ENCODE measurements around the gene PLP1.
"Not testable (repeated sequence)": the region's sequence is repeated elsewhere in the genome, so short reads cannot be mapped to it uniquely, and the experiment has no call there.

The PLP1 gene, protein sequence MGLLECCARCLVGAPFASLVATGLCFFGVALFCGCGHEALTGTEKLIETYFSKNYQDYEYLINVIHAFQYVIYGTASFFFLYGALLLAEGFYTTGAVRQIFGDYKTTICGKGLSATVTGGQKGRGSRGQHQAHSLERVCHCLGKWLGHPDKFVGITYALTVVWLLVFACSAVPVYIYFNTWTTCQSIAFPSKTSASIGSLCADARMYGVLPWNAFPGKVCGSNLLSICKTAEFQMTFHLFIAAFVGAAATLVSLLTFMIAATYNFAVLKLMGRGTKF

GRCh38 chrX:103776546-103776945, at the start of gene PLP1:
Gene PLP1, plus strand, starts transcription at chrX:103776840. Its CDS starts 156 bp downstream, at chrX:103776996.
- DNase-seq = no peak

DNA sequence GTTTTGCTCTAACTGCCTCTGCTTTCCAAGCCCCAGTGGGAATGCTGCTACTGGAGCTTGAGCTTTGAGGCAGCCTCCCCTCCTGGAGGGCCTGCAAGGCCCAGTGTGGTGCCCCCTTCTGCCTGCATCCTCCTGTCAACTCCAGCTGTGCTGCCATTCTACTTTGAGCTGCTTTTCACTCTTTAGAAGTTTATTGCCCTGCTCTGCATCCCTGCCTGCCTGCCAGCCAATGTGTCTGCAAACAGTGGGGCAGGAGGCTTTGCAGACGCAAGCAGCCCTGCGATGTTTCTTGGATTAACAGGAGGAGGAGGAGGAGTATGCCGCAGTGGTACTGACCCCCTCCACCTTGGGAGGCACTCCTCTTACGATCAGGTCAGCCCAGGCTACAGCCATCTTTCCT, 49.5 kb upstream of the PLP1 start:
- DNase-seq = no peak

GRCh38 chrX:103729015-103729414, 47.6 kb upstream of the PLP1 start:
- no peak for DNase-seq

GRCh38 chrX:103730147-103730795, 46.4 kb upstream of the PLP1 start:
- no peak for DNase-seq

DNA sequence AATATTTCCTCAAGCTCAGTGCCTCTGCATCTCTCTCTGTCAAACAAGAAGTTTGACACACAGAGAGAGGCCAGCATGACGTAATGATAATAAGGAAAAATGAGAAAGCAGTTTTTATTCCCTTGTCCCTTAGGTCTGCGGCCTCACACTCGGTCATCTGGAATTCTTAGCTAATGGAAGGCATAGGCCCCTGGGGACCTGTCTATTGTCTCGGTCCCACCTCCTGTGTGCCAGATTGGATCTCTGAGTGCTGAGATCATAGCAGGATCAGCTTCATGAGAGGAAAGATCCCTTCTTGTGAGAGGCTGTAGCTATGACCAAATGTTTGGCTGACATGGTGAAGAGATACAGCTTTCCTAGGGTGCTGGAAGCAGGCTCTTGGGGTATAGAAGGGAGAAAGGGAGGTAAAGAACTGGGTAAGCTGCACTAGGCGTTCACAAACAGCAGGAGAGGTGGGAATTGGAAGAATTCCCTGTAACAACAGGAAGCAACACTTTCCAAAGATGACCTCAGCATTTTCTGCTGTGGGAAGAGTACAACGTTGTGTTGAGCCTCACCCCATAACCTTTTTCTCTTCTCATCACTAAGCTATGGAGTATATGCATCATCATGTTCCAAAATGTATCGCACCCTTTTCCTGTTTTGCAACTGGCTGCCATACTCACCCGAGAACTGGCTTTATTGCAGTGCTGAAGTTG, 45.7 kb upstream of the PLP1 start:
- DNase-seq = peak; percentile 57

GRCh38 chrX:103733017-103733416, 43.6 kb upstream of the PLP1 start:
- no peak for DNase-seq

GRCh38 chrX:103734125-103734760, 42.4 kb upstream of the PLP1 start:
- no peak for DNase-seq

DNA sequence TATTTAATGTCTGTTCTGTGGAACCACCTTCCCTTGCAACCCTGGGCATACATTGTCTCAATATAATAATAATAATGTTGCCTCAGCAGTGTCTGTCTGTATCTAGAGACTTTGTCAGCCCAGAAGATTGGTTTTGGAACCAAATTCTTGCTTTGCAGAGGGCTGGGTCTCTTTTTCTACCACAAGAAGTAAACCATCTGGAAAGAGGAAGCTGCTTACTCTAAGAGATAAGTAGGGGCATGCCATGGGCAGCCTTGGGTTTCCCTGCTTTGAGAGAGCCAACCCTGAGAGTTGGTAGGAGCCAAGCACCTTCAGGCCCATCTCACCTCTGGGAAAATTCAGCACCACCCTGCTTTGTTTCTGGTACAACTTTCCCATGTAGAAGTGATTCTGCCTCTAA, 38.9 kb upstream of the PLP1 start:
- DNase-seq = no peak

DNA sequence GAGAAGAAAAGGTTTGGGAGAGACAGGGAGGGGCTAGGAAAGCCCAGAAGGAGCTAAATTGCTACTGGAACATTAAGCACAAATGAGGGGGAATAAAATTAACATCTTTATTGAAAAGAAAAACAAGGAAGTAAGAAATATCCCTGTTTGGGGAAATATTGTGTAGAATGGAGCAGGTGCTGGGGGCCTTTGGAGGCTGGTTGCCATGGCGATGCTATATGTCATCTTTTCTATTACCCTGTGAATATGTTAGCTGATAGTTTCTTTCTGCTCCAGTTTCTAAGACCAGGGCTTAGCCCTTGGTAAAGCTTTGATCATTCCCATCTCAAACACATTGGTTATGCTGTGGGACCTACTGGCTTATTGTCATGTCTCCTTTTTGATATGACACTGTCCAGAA, 37.2 kb upstream of the PLP1 start:
- no peak for DNase-seq

- no peak for DNase-seq
Measured at GRCh38 chrX:103741879-103742278, 34.8 kb upstream of the PLP1 start.

GRCh38 chrX:103742339-103742738, 34.3 kb upstream of the PLP1 start:
- no peak for DNase-seq

GRCh38 chrX:103747163-103747562, 29.5 kb upstream of the PLP1 start:
- DNase-seq = no peak

DNA sequence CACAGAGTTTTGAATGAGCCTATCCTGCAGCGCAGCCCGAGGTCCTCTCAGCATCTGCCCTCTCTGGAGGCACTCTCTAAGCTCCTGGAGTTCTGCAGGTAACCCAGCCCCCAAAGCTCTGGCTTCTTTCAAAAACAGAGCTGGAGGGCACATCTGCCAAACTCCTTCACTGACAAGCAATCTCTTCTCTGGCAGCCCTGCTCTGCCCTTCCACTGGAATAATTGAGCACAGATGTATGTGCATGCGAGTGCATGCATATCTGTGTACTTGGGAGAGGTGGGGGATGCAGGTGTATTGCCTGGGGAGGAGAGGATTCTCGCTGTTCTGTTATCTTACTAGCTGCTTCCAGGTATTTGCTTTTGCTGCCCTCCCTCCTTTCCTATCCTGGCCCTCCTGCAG, 22.2 kb upstream of the PLP1 start:
- DNase-seq = no peak

- peak; percentile 36 for DNase-seq
Measured at GRCh38 chrX:103756736-103757135, 19.9 kb upstream of the PLP1 start.

GRCh38 chrX:103758555-103758954, 18.1 kb upstream of the PLP1 start:
- no peak for DNase-seq

- DNase-seq = not testable (repeated sequence)
Measured at GRCh38 chrX:103763541-103763940, 13.1 kb upstream of the PLP1 start.

GRCh38 chrX:103766813-103767555, 9.7 kb upstream of the PLP1 start:
- not testable (repeated sequence) for DNase-seq

GRCh38 chrX:103773445-103773844, 3.2 kb upstream of the PLP1 start:
- DNase-seq = no peak

- peak; percentile 14 for DNase-seq
Measured at GRCh38 chrX:103774070-103774642, 2.5 kb upstream of the PLP1 start.

GRCh38 chrX:103779141-103779789, 2.6 kb downstream of the PLP1 start:
- peak; percentile 12 for DNase-seq

- no peak for DNase-seq
Measured at GRCh38 chrX:103780336-103781061, 3.9 kb downstream of the PLP1 start.
